Endometrial microvascular endothelial cells (primary cell): ENCODE results near the gene SURF2. TPM values are rescaled to one million over a fixed set of nuclear protein-coding genes. Genes with fewer than 3 reads are reported as not detected.
"Not testable (repeated sequence)": the region's sequence is repeated elsewhere in the genome, so short reads cannot be mapped to it uniquely, and the experiment has no call there.

Experiments used
- in situ Hi-C: cut with HindIII; loops from 2 replicates; pipeline ENCODE4 v1.10.0; 2017; ENCODE audit warnings: low sequenced_read_pairs, low pct_unique_long_range_greater_than_20kb; ENCODE audit errors: inconsistent ontology term
- total RNA-seq: library from RNA; depleted of rRNA; stranded (reverse); fragments of >200 nt; gene quantifications from one replicate; pipeline ENCODE4 v1.2.3, GENCODE V29; 2015; ENCODE audit errors: inconsistent ontology term

Gene SURF2
- total RNA-seq, 1 donor from 2014 or later, result 15.1 TPM

- in situ Hi-C loops, result no loop called here
Measured at GRCh38 chr9:133334161-133334560, 22.2 kb upstream of the SURF2 start.

GRCh38 chr9:133334888-133335287 lies 21.5 kb upstream of the SURF2 start:
- in situ Hi-C loops, result not testable (repeated sequence)

GRCh38 chr9:133335924-133336811 lies 20.2 kb upstream of the SURF2 start, which contains the start of gene SURF6:
TSS of gene SURF6 (minus strand) at chr9:133336188. CDS start at chr9:133336132, 56 bp downstream.
- in situ Hi-C loops, result no loop called here

GRCh38 chr9:133339641-133340040 lies 16.7 kb upstream of the SURF2 start:
- in situ Hi-C loops, result no loop called here

GRCh38 chr9:133340256-133340655 lies 16.1 kb upstream of the SURF2 start:
- in situ Hi-C loops, result no loop called here

- in situ Hi-C loops, result no loop called here
Measured at GRCh38 chr9:133340916-133341315, 15.4 kb upstream of the SURF2 start.

GRCh38 chr9:133341369-133342068 lies 14.8 kb upstream of the SURF2 start:
- in situ Hi-C loops, result no loop called here

GRCh38 chr9:133342069-133342406 lies 14.3 kb upstream of the SURF2 start:
- in situ Hi-C loops, result no loop called here

- in situ Hi-C loops, result no loop called here
Measured at GRCh38 chr9:133342570-133342969, 13.8 kb upstream of the SURF2 start.

GRCh38 chr9:133344071-133344470 lies 12.3 kb upstream of the SURF2 start:
- in situ Hi-C loops, result no loop called here

GRCh38 chr9:133344979-133345378 lies 11.4 kb upstream of the SURF2 start:
- in situ Hi-C loops, result no loop called here

GRCh38 chr9:133345596-133345995 lies 10.8 kb upstream of the SURF2 start:
- in situ Hi-C loops, result no loop called here

GRCh38 chr9:133346021-133346785 lies 10.1 kb upstream of the SURF2 start:
- in situ Hi-C loops, result no loop called here

GRCh38 chr9:133347515-133347984 lies 8.8 kb upstream of the SURF2 start:
- in situ Hi-C loops, result no loop called here

GRCh38 chr9:133347985-133348717 lies 8.2 kb upstream of the SURF2 start, which contains the start of the genes MED22 and RPL7A:
TSS of gene MED22 (minus strand) at chr9:133348131. CDS start at chr9:133346662, 1,469 bp downstream.
TSS of gene RPL7A (plus strand) at chr9:133348218. CDS start at chr9:133348244, 26 bp downstream.
- in situ Hi-C loops, result no loop called here

- in situ Hi-C loops, result no loop called here
Measured at GRCh38 chr9:133348718-133349573, 7.4 kb upstream of the SURF2 start.

GRCh38 chr9:133349965-133350616 lies 6.3 kb upstream of the SURF2 start:
- in situ Hi-C loops, result no loop called here
